Bronchial epithelial cell (primary cell): ENCODE data around the gene USP27X. TPM values are rescaled to one million over a fixed set of nuclear protein-coding genes. Genes with fewer than 3 reads are reported as not detected.

ENCODE experiments used
- DNase-seq: peaks from one replicate; pipeline ENCODE4 v3.0.0-alpha.2; 2010; ENCODE audit warnings: low read depth
- FAIRE-seq: peaks from 2 replicates; lab custom pipeline; 2011; peaks lifted over from hg19 to GRCh38; lab: Jason Lieb, UNC
- H3K27me3 ChIP-seq: 2 replicates; pipeline ENCODE4 v1.5.1; 2011; ENCODE audit warnings: low read length; ENCODE audit not compliant: control insufficient read depth, insufficient read depth
- H3K36me3 ChIP-seq: 2 replicates; pipeline ENCODE4 v1.5.1; 2011; ENCODE audit warnings: low read length; ENCODE audit not compliant: control insufficient read depth, insufficient read depth
- H3K4me3 ChIP-seq: 2 replicates; pipeline ENCODE4 v1.5.1; 2011; ENCODE audit warnings: mild to moderate bottlenecking, low read depth, low read length, control low read depth
- total RNA-seq: library from RNA; depleted of rRNA; stranded (reverse); fragments of >200 nt; gene quantifications from 2 replicates; pipeline ENCODE4 v1.2.1, GENCODE V29; 2014
- TF ChIP-seq, protein P1 (sequence below): IDR thresholded peaks from 2 replicates; pipeline ENCODE4 v1.5.1; 2011; ENCODE audit warnings: mild to moderate bottlenecking, moderate library complexity, low read length, control low read depth, inconsistent platforms; ENCODE audit not compliant: insufficient read depth, severe bottlenecking

USP27X gene
- total RNA-seq, 1 donor from 2014 or later, result 2.1 TPM

DNA sequence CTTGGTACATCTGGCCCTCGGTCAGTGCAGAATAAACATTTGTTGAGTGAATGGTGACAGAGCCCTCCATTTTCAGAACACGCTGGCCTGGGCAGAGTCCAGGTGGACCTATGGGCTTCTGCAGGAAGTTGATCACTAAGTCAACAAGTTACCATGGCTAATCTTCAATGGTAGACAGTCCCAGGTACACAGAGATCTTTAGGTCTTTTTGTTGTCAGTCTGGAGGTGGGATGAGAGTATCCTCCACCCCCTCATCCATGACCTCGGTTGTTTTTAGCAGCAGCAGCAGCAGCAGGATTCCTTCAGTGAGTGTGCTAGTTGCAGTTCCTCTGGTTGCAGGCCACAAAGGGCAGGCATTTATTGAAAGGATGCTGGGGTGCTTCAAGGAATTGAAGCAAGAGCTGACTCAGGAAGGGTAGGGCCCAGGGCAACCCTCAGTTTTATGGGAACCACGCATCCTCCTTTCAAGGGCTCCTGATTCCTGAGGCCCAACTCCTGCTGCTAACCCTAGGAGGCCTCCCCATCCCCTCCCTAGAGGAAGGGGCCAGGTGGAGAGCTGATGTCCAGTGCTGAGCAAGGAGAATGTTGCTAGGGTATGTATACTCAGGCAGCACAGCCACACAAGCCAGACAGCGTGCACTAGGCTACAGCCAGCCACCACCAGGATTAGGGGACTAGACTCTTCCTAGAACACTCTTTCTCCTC lies 1.7 kb upstream of the USP27X start:
- DNase-seq (no peak), FAIRE-seq (peak; percentile 84)
- H3K36me3 ChIP-seq, result no peaks in the 10 kb centered on the region
- TF ChIP-seq, protein P1, sequence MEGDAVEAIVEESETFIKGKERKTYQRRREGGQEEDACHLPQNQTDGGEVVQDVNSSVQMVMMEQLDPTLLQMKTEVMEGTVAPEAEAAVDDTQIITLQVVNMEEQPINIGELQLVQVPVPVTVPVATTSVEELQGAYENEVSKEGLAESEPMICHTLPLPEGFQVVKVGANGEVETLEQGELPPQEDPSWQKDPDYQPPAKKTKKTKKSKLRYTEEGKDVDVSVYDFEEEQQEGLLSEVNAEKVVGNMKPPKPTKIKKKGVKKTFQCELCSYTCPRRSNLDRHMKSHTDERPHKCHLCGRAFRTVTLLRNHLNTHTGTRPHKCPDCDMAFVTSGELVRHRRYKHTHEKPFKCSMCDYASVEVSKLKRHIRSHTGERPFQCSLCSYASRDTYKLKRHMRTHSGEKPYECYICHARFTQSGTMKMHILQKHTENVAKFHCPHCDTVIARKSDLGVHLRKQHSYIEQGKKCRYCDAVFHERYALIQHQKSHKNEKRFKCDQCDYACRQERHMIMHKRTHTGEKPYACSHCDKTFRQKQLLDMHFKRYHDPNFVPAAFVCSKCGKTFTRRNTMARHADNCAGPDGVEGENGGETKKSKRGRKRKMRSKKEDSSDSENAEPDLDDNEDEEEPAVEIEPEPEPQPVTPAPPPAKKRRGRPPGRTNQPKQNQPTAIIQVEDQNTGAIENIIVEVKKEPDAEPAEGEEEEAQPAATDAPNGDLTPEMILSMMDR, result no peak
- no peaks in the 10 kb centered on the region for H3K27me3 ChIP-seq
- no peak overlapping the region for H3K4me3 ChIP-seq

DNA sequence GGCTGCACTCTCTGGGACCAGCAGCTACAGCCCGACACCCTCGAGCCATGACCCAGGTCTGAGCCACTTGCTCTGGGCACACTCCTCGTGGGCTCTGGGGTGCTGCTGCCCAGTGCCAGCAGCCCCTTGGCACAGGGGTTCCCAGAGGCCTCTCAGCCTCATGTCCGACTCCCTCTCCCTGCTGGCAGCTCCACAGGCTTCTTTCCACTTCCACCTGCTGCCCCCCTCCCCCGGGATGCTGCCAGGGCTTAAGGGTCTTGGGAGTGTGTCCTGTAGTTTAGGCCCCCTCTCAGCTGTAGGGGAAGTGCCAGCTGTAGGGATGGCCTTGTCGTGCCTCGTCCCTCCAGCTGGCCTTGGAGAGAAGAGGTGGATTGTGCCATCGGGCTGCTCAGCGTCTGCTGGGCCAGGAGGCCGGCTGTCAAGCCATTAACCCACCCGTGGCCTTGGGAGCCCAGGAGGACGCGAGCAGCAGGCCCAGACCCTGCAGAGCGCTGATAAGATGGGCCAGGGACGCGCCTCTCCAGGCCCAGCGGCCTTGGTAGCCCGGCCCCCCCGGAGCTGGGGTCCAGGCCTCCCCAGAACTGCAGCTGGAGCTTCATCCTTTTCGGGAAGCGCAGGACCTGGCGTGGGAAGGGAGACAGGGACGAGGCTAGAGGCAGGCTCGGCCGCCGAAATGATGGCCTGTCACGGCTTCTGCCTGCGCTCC lies 1.0 kb upstream of the USP27X start:
- no peaks in the 10 kb centered on the region for H3K36me3 ChIP-seq
- TF ChIP-seq, protein P1, result no peak
- peak overlapping the region; percentile 56 for H3K4me3 ChIP-seq
- H3K27me3 ChIP-seq, result no peaks in the 10 kb centered on the region
- FAIRE-seq, result peak; percentile 87
- no peak for DNase-seq

GRCh38 chrX:49879656-49880277 lies 483 bp downstream of the USP27X start:
- TF ChIP-seq, protein P1, result no peak
- Histone ChIP-seq H3K36me3 (no peaks in the 10 kb centered on the region), H3K4me3 (peak overlapping the region; percentile 56), H3K27me3 (no peaks in the 10 kb centered on the region)
- FAIRE-seq (no peak), DNase-seq (no peak)

- no peak overlapping the region for H3K4me3 ChIP-seq
- DNase-seq, result no peak
- FAIRE-seq, result no peak
- no peaks in the 10 kb centered on the region for H3K36me3 ChIP-seq
- H3K27me3 ChIP-seq, result no peaks in the 10 kb centered on the region
- TF ChIP-seq, protein P1, result no peak
Observed at GRCh38 chrX:49880668-49881067, 1.4 kb downstream of the USP27X start.

GRCh38 chrX:49884290-49884862 lies 5.1 kb downstream of the USP27X start:
- Histone ChIP-seq H3K4me3 (no peak overlapping the region), H3K36me3 (no peaks in the 10 kb centered on the region), H3K27me3 (no peaks in the 10 kb centered on the region)
- DNase-seq (peak; percentile 39), FAIRE-seq (no peak)
- TF ChIP-seq, protein P1, result peak; percentile 79
